ENCODE data around the gene DAPK2. TPM values are rescaled to one million over a fixed set of nuclear protein-coding genes. Genes with fewer than 3 reads are reported as not detected.

Gene DAPK2
- total and polyA plus RNA-seq, 2 experiments from 2014 or later: 0.51 to 1.4 TPM

DNA sequence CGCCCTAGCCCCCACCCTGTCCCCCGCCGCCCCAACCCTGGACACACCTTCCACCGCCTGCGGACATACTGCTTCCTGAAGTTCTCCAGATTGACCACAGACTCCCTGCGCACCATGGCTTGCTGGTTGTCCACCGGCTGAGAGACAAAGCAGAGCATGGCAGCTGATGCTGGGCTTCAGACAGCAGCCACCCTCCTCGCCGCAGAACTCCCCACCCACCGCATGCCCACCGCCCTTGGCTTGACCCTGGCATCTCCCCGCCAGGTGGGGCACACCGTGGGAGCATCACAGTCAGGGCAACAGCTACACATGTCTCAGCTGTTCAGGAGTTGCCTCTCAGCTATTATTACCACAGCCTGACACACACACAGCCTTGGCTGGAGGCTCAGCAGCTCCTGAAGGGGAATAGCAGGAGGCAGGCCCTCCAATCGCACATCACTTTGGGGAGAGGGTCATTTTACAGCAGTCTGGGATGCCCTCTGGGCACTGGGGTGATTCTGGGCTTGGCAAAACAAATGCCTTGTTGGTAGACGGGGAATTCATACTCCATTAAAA lies 134.1 kb downstream of the DAPK2 start:
- H3K4me1 ChIP-seq (ENCODE audit: low read depth): peaks cover 14% of the 10 kb centered on the region
- H3K4me3 ChIP-seq: no peak overlapping the region

DNA sequence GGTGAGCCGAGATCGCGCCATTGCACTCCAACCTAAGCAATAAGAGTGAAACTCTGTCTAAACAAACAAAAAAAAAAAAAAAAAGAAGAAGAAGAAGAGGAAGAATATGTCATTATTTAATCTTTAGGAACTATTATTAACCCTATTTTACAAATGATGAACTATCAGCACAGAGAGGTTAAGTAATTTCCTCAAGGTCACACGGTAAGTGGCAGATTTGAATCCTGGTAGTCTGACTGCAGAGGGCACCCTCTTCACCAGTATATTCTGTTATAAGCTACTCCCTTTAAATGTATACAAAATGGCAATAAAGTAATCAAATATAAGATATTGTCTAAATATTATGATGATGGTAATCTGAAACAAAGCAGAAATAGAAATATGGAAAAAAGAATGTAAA lies 135.1 kb downstream of the DAPK2 start:
- Histone ChIP-seq H3K4me1 (ENCODE audit: low read depth) (peaks cover 8% of the 10 kb centered on the region), H3K27ac (no peak overlapping the region), H3K27me3 (no peaks in the 10 kb centered on the region), H3K9me3 (ENCODE audit: low read depth) (no peaks in the 10 kb centered on the region), H3K4me3 (no peak overlapping the region), H3K36me3 (no peaks in the 10 kb centered on the region)
- no peak for DNase-seq (ENCODE audit: low read depth in 1 of 2, low spot score in 1 of 2)
- TF ChIP-seq, protein P1, sequence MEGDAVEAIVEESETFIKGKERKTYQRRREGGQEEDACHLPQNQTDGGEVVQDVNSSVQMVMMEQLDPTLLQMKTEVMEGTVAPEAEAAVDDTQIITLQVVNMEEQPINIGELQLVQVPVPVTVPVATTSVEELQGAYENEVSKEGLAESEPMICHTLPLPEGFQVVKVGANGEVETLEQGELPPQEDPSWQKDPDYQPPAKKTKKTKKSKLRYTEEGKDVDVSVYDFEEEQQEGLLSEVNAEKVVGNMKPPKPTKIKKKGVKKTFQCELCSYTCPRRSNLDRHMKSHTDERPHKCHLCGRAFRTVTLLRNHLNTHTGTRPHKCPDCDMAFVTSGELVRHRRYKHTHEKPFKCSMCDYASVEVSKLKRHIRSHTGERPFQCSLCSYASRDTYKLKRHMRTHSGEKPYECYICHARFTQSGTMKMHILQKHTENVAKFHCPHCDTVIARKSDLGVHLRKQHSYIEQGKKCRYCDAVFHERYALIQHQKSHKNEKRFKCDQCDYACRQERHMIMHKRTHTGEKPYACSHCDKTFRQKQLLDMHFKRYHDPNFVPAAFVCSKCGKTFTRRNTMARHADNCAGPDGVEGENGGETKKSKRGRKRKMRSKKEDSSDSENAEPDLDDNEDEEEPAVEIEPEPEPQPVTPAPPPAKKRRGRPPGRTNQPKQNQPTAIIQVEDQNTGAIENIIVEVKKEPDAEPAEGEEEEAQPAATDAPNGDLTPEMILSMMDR (IDR thresholded peaks at IDR 0.05; ENCODE audit: low read depth, low read length): no peak

More for the DNA sequence above, 134.1 kb downstream of the DAPK2 start:
- DNase-seq (ENCODE audit: low read depth in 1 of 2, low spot score in 1 of 2): no peak
- H3K36me3 ChIP-seq: no peaks in the 10 kb centered on the region
- H3K27ac ChIP-seq: no peak overlapping the region
- H3K9me3 ChIP-seq (ENCODE audit: low read depth): no peaks in the 10 kb centered on the region
- no peaks in the 10 kb centered on the region for H3K27me3 ChIP-seq
- TF ChIP-seq, protein P1 (IDR thresholded peaks at IDR 0.05; ENCODE audit: low read depth, low read length): no peak

DNA sequence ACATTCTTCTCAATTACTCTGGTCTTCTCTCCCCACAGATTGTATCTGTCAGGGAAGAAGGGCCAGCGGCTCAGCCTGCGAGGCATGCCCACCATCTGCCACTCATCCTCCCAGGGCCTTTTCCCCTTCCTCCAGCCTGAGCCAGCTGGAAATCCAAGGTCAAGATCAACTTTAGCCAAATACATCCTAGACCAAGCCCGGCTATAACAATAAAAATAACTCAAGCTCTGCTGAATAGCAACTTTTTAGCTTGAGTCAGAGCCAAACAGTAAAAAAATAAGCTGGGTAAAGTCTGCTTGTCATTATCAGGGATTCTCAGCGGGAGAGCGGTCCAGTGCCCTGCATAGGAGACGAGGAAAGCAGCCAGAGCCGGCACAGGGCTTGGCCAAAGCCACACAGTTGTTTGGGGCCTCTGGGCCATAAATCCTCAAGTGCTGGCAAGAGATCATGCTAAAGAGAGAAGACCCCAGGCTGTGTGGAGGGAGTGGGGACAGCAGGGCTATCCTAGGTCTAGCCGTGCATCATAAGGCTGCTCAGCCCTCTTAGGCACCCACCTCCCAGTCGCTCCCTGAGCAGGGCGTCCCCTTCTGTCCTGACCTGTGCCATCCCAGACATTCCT lies 136.4 kb downstream of the DAPK2 start:
- DNase-seq (ENCODE audit: low read depth in 1 of 2, low spot score in 1 of 2): peak in 1 of 2 donors; percentile 74
- no peak overlapping the region for H3K4me3 ChIP-seq
- no peak overlapping the region for H3K27ac ChIP-seq
- no peaks in the 10 kb centered on the region for H3K4me1 ChIP-seq (ENCODE audit: low read depth)
- H3K36me3 ChIP-seq: no peaks in the 10 kb centered on the region
- no peaks in the 10 kb centered on the region for H3K27me3 ChIP-seq
- TF ChIP-seq, protein P1 (IDR thresholded peaks at IDR 0.05; ENCODE audit: low read depth, low read length): no peak
- H3K9me3 ChIP-seq (ENCODE audit: low read depth): no peaks in the 10 kb centered on the region

DNA sequence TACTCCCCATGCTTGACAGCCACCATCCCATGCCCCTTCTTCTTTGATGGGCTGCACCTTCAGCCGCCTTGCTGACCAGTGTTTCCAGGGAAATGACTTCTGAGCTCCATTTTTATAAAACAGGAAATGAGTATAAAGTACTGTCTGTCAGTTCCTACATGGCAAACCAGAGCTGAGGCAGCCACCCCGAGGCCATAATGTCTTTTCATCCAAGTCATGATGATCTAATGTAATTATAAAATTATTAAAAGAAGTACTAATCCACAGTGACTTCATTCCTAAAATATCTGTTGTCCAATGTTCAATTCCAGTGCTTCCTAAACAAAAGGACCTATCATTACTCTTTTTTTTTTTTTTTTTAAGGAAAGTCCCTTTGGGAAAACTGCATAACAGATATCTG lies 137.3 kb downstream of the DAPK2 start:
- TF ChIP-seq, protein P1 (IDR thresholded peaks at IDR 0.05; ENCODE audit: low read depth, low read length): no peak
- H3K4me1 ChIP-seq (ENCODE audit: low read depth): no peaks in the 10 kb centered on the region
- no peak overlapping the region for H3K27ac ChIP-seq
- no peaks in the 10 kb centered on the region for H3K36me3 ChIP-seq
- no peaks in the 10 kb centered on the region for H3K27me3 ChIP-seq
- no peaks in the 10 kb centered on the region for H3K9me3 ChIP-seq (ENCODE audit: low read depth)
- no peak for DNase-seq (ENCODE audit: low read depth in 1 of 2, low spot score in 1 of 2)
- no peak overlapping the region for H3K4me3 ChIP-seq

DNA sequence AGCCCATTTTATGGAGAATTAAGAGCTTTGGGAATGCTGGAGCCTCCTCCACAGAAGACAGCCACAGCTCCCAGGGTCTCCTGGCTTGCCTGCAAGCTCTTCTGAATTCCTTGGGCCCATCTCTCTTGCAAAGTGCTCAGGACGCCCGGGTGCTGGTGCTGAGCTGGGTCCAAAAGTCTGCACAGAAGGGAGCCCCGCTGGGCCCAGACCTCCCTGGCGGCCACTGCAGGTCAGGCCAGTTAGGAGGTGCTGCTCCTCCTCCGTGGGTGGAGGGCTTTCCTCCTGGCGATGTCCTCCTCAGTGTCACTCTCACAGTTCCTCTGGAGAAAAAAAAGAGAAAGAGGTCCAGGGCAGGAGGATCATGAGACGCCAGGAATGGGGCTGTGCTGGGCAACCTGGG lies 138.0 kb downstream of the DAPK2 start:
- Histone ChIP-seq H3K27me3 (no peaks in the 10 kb centered on the region), H3K27ac (no peak overlapping the region), H3K4me3 (no peak overlapping the region), H3K36me3 (no peaks in the 10 kb centered on the region), H3K4me1 (ENCODE audit: low read depth) (no peaks in the 10 kb centered on the region), H3K9me3 (ENCODE audit: low read depth) (no peaks in the 10 kb centered on the region)
- TF ChIP-seq, protein P1 (IDR thresholded peaks at IDR 0.05; ENCODE audit: low read depth, low read length): no peak
- DNase-seq (ENCODE audit: low read depth in 1 of 2, low spot score in 1 of 2): no peak

Measured in cardiac muscle cell (in vitro differentiated cells and primary cell).